Activated CD4-positive, alpha-beta T cell treated with anti-CD3 and anti-CD28 coated beads, Interleukin-2, amount 10 ng/mL, durations not matched to agents 24 days and 14 days (primary cell): ENCODE measurements around the gene CREB5. TPM values are rescaled to one million over a fixed set of nuclear protein-coding genes. Genes with fewer than 3 reads are reported as not detected.

Experiments
- DNase-seq: peaks from one replicate; pipeline ENCODE4 v3.0.0; 2022
- H3K27ac Mint-ChIP-seq: one replicate; pipeline ENCODE4 v1.8.0; 2022; ENCODE audit warnings: mild to moderate bottlenecking, mixed read lengths
- H3K27me3 Mint-ChIP-seq: one replicate; pipeline ENCODE4 v1.8.0; 2022; ENCODE audit warnings: mixed read lengths
- H3K36me3 Mint-ChIP-seq: one replicate; pipeline ENCODE4 v1.8.0; 2022; ENCODE audit warnings: low read depth, mild to moderate bottlenecking, mixed read lengths
- H3K4me1 Mint-ChIP-seq: one replicate; pipeline ENCODE4 v1.8.0; 2021; ENCODE audit warnings: mixed read lengths
- H3K4me3 Mint-ChIP-seq: one replicate; pipeline ENCODE4 v1.8.0; 2022; ENCODE audit warnings: mild to moderate bottlenecking, moderate library complexity, mixed read lengths
- H3K9me3 Mint-ChIP-seq: one replicate; pipeline ENCODE4 v1.8.0; 2021; ENCODE audit warnings: mixed read lengths
- intact Hi-C: fragments of 100-400 bp; cut with micrococcal nuclease; formaldehyde crosslinking; loops from one replicate; pipeline ENCODE4 v1.15.1; 2023
- total RNA-seq: library from RNA; stranded (reverse); gene quantifications from 2 replicates; pipeline ENCODE4 v1.2.3, GENCODE V29; 2022

The CREB5 gene
- total RNA-seq, 1 donor from 2014 or later: not detected

- H3K4me3 Mint-ChIP-seq: no peak overlapping the region
- no peaks in the 10 kb centered on the region for H3K36me3 Mint-ChIP-seq
- H3K9me3 Mint-ChIP-seq: no peaks in the 10 kb centered on the region
- no peaks in the 10 kb centered on the region for H3K27me3 Mint-ChIP-seq
- no peaks in the 10 kb centered on the region for H3K4me1 Mint-ChIP-seq
- intact Hi-C loops: no loop called here
- H3K27ac Mint-ChIP-seq: no peak overlapping the region
- DNase-seq: no peak
These were observed 119.0 kb downstream of the CREB5 start for GRCh38 chr7:28531291-28531690.

GRCh38 chr7:28532181-28532580, 119.9 kb downstream of the CREB5 start:
- Mint-ChIP-seq H3K27me3 (no peaks in the 10 kb centered on the region), H3K9me3 (no peaks in the 10 kb centered on the region), H3K4me1 (no peaks in the 10 kb centered on the region), H3K4me3 (no peak overlapping the region), H3K36me3 (no peaks in the 10 kb centered on the region), H3K27ac (no peak overlapping the region)
- DNase-seq: no peak
- intact Hi-C loops: no loop called here

- DNase-seq: no peak
- Mint-ChIP-seq H3K4me1 (no peaks in the 10 kb centered on the region), H3K9me3 (no peaks in the 10 kb centered on the region), H3K36me3 (no peaks in the 10 kb centered on the region), H3K4me3 (no peak overlapping the region), H3K27me3 (no peaks in the 10 kb centered on the region), H3K27ac (no peak overlapping the region)
- intact Hi-C loops: no loop called here
These were observed 120.9 kb downstream of the CREB5 start for GRCh38 chr7:28533267-28533666.

GRCh38 chr7:28533731-28534531, 121.6 kb downstream of the CREB5 start:
- H3K27me3 Mint-ChIP-seq: no peaks in the 10 kb centered on the region
- no peak overlapping the region for H3K27ac Mint-ChIP-seq
- H3K9me3 Mint-ChIP-seq: no peaks in the 10 kb centered on the region
- H3K36me3 Mint-ChIP-seq: no peaks in the 10 kb centered on the region
- no peak overlapping the region for H3K4me3 Mint-ChIP-seq
- no peaks in the 10 kb centered on the region for H3K4me1 Mint-ChIP-seq
- DNase-seq: no peak
- intact Hi-C loops: no loop called here

- H3K27ac Mint-ChIP-seq: no peak overlapping the region
- H3K27me3 Mint-ChIP-seq: no peaks in the 10 kb centered on the region
- H3K36me3 Mint-ChIP-seq: no peaks in the 10 kb centered on the region
- no peak for DNase-seq
- H3K9me3 Mint-ChIP-seq: no peaks in the 10 kb centered on the region
- no peak overlapping the region for H3K4me3 Mint-ChIP-seq
- H3K4me1 Mint-ChIP-seq: no peaks in the 10 kb centered on the region
- intact Hi-C loops: no loop called here
These were observed 123.9 kb downstream of the CREB5 start for GRCh38 chr7:28536259-28536658.

GRCh38 chr7:28539289-28539981, 127.1 kb downstream of the CREB5 start:
- no peak for DNase-seq
- intact Hi-C loops: no loop called here
- no peaks in the 10 kb centered on the region for H3K36me3 Mint-ChIP-seq
- H3K4me3 Mint-ChIP-seq: no peak overlapping the region
- H3K27me3 Mint-ChIP-seq: no peaks in the 10 kb centered on the region
- no peaks in the 10 kb centered on the region for H3K9me3 Mint-ChIP-seq
- H3K27ac Mint-ChIP-seq: no peak overlapping the region
- no peaks in the 10 kb centered on the region for H3K4me1 Mint-ChIP-seq

GRCh38 chr7:28542410-28542809, 130.1 kb downstream of the CREB5 start:
- H3K9me3 Mint-ChIP-seq: peaks cover 4% of the 10 kb centered on the region

GRCh38 chr7:28544453-28545117, 132.3 kb downstream of the CREB5 start:
- Mint-ChIP-seq H3K27ac (no peak overlapping the region), H3K36me3 (no peaks in the 10 kb centered on the region), H3K4me1 (no peaks in the 10 kb centered on the region), H3K27me3 (no peaks in the 10 kb centered on the region), H3K4me3 (no peak overlapping the region), H3K9me3 (peaks cover 4% of the 10 kb centered on the region)
- DNase-seq: no peak
- intact Hi-C loops: no loop called here

More at GRCh38 chr7:28542410-28542809, 130.1 kb downstream of the CREB5 start:
- no peak for DNase-seq
- no peaks in the 10 kb centered on the region for H3K36me3 Mint-ChIP-seq
- no peaks in the 10 kb centered on the region for H3K4me1 Mint-ChIP-seq
- no peak overlapping the region for H3K27ac Mint-ChIP-seq
- intact Hi-C loops: no loop called here
- H3K4me3 Mint-ChIP-seq: no peak overlapping the region
- no peaks in the 10 kb centered on the region for H3K27me3 Mint-ChIP-seq

GRCh38 chr7:28546067-28546466, 133.7 kb downstream of the CREB5 start:
- H3K27ac Mint-ChIP-seq: no peak overlapping the region
- no peaks in the 10 kb centered on the region for H3K27me3 Mint-ChIP-seq
- intact Hi-C loops: no loop called here
- H3K36me3 Mint-ChIP-seq: no peaks in the 10 kb centered on the region
- no peaks in the 10 kb centered on the region for H3K4me1 Mint-ChIP-seq
- peaks cover 4% of the 10 kb centered on the region for H3K9me3 Mint-ChIP-seq
- no peak overlapping the region for H3K4me3 Mint-ChIP-seq
- DNase-seq: no peak

- intact Hi-C loops: no loop called here
- Mint-ChIP-seq H3K4me1 (no peaks in the 10 kb centered on the region), H3K9me3 (peaks cover 4% of the 10 kb centered on the region), H3K36me3 (no peaks in the 10 kb centered on the region), H3K4me3 (no peak overlapping the region), H3K27ac (no peak overlapping the region), H3K27me3 (peaks cover 2% of the 10 kb centered on the region)
- DNase-seq: no peak
These were observed 134.8 kb downstream of the CREB5 start for GRCh38 chr7:28547115-28547514.

GRCh38 chr7:28548416-28548815, 136.1 kb downstream of the CREB5 start:
- Mint-ChIP-seq H3K36me3 (no peaks in the 10 kb centered on the region), H3K27ac (no peak overlapping the region), H3K9me3 (peaks cover 4% of the 10 kb centered on the region), H3K4me3 (no peak overlapping the region), H3K27me3 (peaks cover 2% of the 10 kb centered on the region), H3K4me1 (no peaks in the 10 kb centered on the region)
- intact Hi-C loops: no loop called here
- DNase-seq: no peak

- intact Hi-C loops: no loop called here
- Mint-ChIP-seq H3K27ac (no peak overlapping the region), H3K9me3 (peaks cover 4% of the 10 kb centered on the region), H3K27me3 (peaks cover 2% of the 10 kb centered on the region), H3K4me3 (no peak overlapping the region), H3K4me1 (no peaks in the 10 kb centered on the region), H3K36me3 (no peaks in the 10 kb centered on the region)
- DNase-seq: no peak
These were observed 137.7 kb downstream of the CREB5 start for GRCh38 chr7:28549998-28550397.

GRCh38 chr7:28550580-28551186, 138.4 kb downstream of the CREB5 start:
- Mint-ChIP-seq H3K4me3 (no peak overlapping the region), H3K27me3 (peaks cover 2% of the 10 kb centered on the region), H3K27ac (no peak overlapping the region), H3K9me3 (peaks cover 4% of the 10 kb centered on the region), H3K36me3 (no peaks in the 10 kb centered on the region), H3K4me1 (no peaks in the 10 kb centered on the region)
- intact Hi-C loops: no loop called here
- DNase-seq: no peak

- no peak overlapping the region for H3K27ac Mint-ChIP-seq
- H3K4me1 Mint-ChIP-seq: no peaks in the 10 kb centered on the region
- no peak for DNase-seq
- H3K36me3 Mint-ChIP-seq: no peaks in the 10 kb centered on the region
- H3K9me3 Mint-ChIP-seq: no peaks in the 10 kb centered on the region
- H3K4me3 Mint-ChIP-seq: no peak overlapping the region
- H3K27me3 Mint-ChIP-seq: peaks cover 2% of the 10 kb centered on the region
- intact Hi-C loops: no loop called here
These were observed 139.0 kb downstream of the CREB5 start for GRCh38 chr7:28551331-28551730.
